Tibial artery (tissue), 4 donors: ENCODE data around the gene MRPS35.

Experiments
- DNase-seq, 2 donors: peaks; one replicate each; pipeline ENCODE4 v3.0.0-alpha.2; 2019
- H3K27ac ChIP-seq, 2 donors: fragments of 200-600 bp; sonication (generic) in 1 of 2; 1 replicate in 1 of 2; 2 replicates in 1 of 2; pipeline ENCODE4 v1.5.1; 2018 to 2019; ENCODE audit warnings: mild to moderate bottlenecking in 1 of 2
- H3K27me3 ChIP-seq, 2 donors: fragments of 200-600 bp; sonication (generic) in 1 of 2; one replicate each; pipeline versions ENCODE4 v1.5.1 to v1.6.0; 2016 to 2019
- H3K36me3 ChIP-seq, 3 donors: fragments of 200-600 bp; sonication (generic) in 2 of 3; one replicate each; pipeline ENCODE4 v1.5.1; 2016 to 2019; ENCODE audit warnings: mild to moderate bottlenecking in 2 of 3
- H3K4me1 ChIP-seq, 4 donors: fragments of 200-600 bp; sonication (generic) in 2 of 4; 1 replicate in 3 of 4; 2 replicates in 1 of 4; pipeline ENCODE4 v1.5.1; 2016 to 2019
- H3K4me3 ChIP-seq, 2 donors: fragments of 200-600 bp; sonication (generic) in 1 of 2; 1 replicate in 1 of 2; 2 replicates in 1 of 2; pipeline ENCODE4 v1.5.1; 2018 to 2019; ENCODE audit warnings: mild to moderate bottlenecking in 2 of 2
- H3K9me3 ChIP-seq, 3 donors: fragments of 200-600 bp; sonication (generic) in 1 of 3; one replicate each; pipeline ENCODE4 v1.5.1; 2016 to 2019
- intact Hi-C: fragments of 100-400 bp; cut with DNase I; formaldehyde crosslinking; loops from one replicate; pipeline ENCODE4 v1.15.0; 2023; ENCODE audit warnings: low total_unique reads
- TF ChIP-seq, protein P1 (sequence below), 2 experiments: fragments of 200-600 bp in 1 of 2; fragments of 450-650 bp in 1 of 2; IDR thresholded peaks; one replicate each; pipeline ENCODE4 v1.5.1; 2017 to 2019; ENCODE audit warnings: antibody characterized with exemption in 2 of 2, mild to moderate bottlenecking in 1 of 2, moderate library complexity in 1 of 2

The MRPS35 gene

DNA sequence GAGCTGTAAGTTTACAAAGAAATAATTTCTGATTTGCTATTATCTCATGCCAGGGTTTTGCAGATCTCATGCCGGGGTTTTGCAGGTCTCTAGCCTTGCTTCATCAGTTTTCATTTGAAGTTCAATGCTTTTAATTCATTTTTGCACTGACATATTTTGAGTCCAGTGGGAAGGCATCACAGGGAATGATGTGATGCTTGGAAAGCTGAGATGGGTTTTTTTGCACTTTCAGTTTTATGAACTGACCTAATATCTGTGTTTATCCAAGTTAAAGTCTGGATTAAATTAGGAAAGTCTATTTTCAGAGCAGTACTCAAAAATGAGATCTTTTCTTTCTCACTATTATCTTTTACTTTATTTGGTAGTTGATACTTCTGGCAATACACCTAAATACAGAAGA lies 38.0 kb upstream of the MRPS35 start:
- Histone ChIP-seq H3K36me3 (peaks cover 14 to 30% (median 27%) of the 10 kb centered on the region in 3 donors), H3K27me3 (no peaks in the 10 kb centered on the region), H3K9me3 (no peaks in the 10 kb centered on the region), H3K4me3 (peak overlapping the region; percentile 10 to 26), H3K27ac (peak overlapping the region; percentile 67 to 70), H3K4me1 (peaks cover 0 to 39% (median 9%) of the 10 kb centered on the region in 4 donors)
- TF ChIP-seq, protein P1, sequence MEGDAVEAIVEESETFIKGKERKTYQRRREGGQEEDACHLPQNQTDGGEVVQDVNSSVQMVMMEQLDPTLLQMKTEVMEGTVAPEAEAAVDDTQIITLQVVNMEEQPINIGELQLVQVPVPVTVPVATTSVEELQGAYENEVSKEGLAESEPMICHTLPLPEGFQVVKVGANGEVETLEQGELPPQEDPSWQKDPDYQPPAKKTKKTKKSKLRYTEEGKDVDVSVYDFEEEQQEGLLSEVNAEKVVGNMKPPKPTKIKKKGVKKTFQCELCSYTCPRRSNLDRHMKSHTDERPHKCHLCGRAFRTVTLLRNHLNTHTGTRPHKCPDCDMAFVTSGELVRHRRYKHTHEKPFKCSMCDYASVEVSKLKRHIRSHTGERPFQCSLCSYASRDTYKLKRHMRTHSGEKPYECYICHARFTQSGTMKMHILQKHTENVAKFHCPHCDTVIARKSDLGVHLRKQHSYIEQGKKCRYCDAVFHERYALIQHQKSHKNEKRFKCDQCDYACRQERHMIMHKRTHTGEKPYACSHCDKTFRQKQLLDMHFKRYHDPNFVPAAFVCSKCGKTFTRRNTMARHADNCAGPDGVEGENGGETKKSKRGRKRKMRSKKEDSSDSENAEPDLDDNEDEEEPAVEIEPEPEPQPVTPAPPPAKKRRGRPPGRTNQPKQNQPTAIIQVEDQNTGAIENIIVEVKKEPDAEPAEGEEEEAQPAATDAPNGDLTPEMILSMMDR (IDR thresholded peaks at IDR 0.05), result no peak
- intact Hi-C loops, result no loop called here
- no peak for DNase-seq

DNA sequence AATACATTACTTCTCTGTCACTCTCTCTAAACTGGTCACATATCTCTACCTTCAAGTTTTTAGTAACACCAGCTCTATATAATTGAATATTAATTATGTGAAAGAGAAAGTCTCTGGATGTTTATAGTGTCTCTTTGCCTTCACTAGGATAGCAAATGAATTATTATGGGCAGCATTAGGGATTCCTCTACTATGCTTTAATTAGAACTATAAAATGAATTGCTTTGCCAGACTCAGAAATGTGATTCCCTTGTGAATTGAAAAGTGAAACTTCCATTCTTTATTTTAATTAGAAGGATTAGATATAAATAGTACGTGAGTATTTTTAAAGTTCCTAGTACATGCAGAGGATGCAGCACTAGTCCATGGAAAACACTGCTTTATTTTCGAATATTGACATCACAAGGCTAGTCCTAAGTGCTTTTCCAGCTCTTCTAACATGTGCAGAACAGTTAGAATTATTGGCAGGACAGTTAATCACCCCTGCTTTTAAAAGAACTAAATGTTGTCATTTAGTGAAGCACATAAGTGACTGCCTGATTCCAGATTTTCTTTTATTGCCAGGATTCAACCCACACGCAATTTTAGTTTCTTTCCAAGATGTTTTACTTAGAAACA lies 37.4 kb upstream of the MRPS35 start:
- Histone ChIP-seq H3K27me3 (no peaks in the 10 kb centered on the region), H3K36me3 (peaks cover 20 to 30% (median 22%) of the 10 kb centered on the region in 3 donors), H3K27ac (peak overlapping the region; percentile 67 to 70), H3K4me1 (peaks cover 0 to 34% (median 9%) of the 10 kb centered on the region in 4 donors), H3K4me3 (peak overlapping the region; percentile 10 to 26), H3K9me3 (no peaks in the 10 kb centered on the region)
- TF ChIP-seq, protein P1 (IDR thresholded peaks at IDR 0.05), result no peak
- DNase-seq, result no peak
- intact Hi-C loops, result no loop called here

DNA sequence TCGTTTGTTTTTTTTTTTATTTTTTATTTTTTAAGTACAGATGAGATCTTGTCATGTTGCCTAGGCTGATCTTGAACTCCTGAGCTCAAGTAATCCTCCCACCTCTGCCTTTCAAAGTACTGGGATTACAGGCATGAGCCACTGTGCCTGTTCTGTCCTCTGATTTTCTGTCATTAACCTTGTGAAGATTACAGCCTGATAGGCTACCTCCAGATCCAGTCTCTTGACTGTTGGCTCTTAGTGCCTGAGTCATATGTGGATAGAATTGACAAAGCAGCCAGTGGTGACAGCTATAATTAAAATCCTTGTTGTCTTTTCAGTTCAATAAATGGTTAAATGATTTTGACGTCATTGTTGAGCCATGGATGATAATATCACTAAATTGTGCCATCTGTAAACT lies 35.6 kb upstream of the MRPS35 start:
- H3K27ac ChIP-seq, result no peak overlapping the region
- intact Hi-C loops, result no loop called here
- peaks cover 29 to 37% (median 31%) of the 10 kb centered on the region in 3 donors for H3K36me3 ChIP-seq
- no peaks in the 10 kb centered on the region for H3K27me3 ChIP-seq
- no peak for DNase-seq
- TF ChIP-seq, protein P1 (IDR thresholded peaks at IDR 0.05), result no peak
- no peak overlapping the region for H3K4me3 ChIP-seq
- no peaks in the 10 kb centered on the region for H3K9me3 ChIP-seq
- peaks cover 0 to 28% (median 9%) of the 10 kb centered on the region in 4 donors for H3K4me1 ChIP-seq

- Histone ChIP-seq H3K36me3 (peaks cover 69 to 84% (median 82%) of the 10 kb centered on the region in 3 donors), H3K4me3 (no peak overlapping the region), H3K9me3 (no peaks in the 10 kb centered on the region), H3K27ac (no peak overlapping the region), H3K27me3 (no peaks in the 10 kb centered on the region), H3K4me1 (no peaks in the 10 kb centered on the region)
- TF ChIP-seq, protein P1 (IDR thresholded peaks at IDR 0.05), result no peak
- intact Hi-C loops, result no loop called here
- DNase-seq, result no peak
Observed at GRCh38 chr12:27680619-27681018, 30.0 kb upstream of the MRPS35 start.

DNA sequence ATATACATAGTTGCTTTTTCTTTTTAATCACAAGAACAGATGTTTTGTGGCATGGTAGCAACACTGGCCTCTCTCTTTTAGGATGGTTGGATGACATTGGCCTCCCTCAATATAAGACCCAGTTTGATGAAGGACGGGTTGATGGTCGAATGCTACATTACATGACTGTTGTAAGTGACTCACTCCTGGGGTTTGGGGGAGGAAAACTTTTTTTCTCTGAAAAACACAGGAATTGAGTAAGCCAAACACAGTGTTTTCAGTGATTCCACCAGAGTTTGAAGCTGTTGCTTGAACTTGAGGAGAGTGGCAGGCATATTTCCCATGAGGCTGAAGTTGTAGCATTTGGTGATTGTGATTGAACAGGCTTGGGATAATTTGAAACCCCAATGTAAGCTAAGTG lies 28.1 kb upstream of the MRPS35 start:
- Histone ChIP-seq H3K27me3 (no peaks in the 10 kb centered on the region), H3K27ac (no peak overlapping the region), H3K36me3 (peaks cover 70 to 79% (median 78%) of the 10 kb centered on the region in 3 donors), H3K4me1 (no peaks in the 10 kb centered on the region), H3K9me3 (no peaks in the 10 kb centered on the region), H3K4me3 (no peak overlapping the region)
- no peak for DNase-seq
- intact Hi-C loops, result no loop called here
- TF ChIP-seq, protein P1 (IDR thresholded peaks at IDR 0.05), result no peak
